ENCODE measurements around the gene TPSAB1. TPM values are rescaled to one million over a fixed set of nuclear protein-coding genes. Genes with fewer than 3 reads are reported as not detected.
A peak's percentile ranks its signal among the peaks of the same experiment; 100 is the strongest.
"Not testable (repeated sequence)": the region's sequence is repeated elsewhere in the genome, so short reads cannot be mapped to it uniquely, and the experiment has no call there.

TPSAB1 gene
- total and polyA plus RNA-seq, 4 experiments from 2014 or later: not detected

GRCh38 chr16:1226692-1227091, 13.8 kb upstream of the TPSAB1 start:
- H3K4me3 ChIP-seq (ENCODE audit: low read length in 2 of 2); H3K4me1 Mint-ChIP-seq; H3K4me1 ChIP-seq (ENCODE audit: insufficient read depth, low read length); H3K36me3 Mint-ChIP-seq; H3K36me3 ChIP-seq (ENCODE audit: insufficient read depth, low read length); H3K27ac ChIP-seq (ENCODE audit: low read depth, low read length); CTCF ChIA-PET (ENCODE audit: partially characterized antibody); H3K4me3 Mint-ChIP-seq; H3K27ac Mint-ChIP-seq; intact Hi-C loops (cut with micrococcal nuclease); H3K27me3 ChIP-seq (ENCODE audit: insufficient read depth, low read length); POLR2A ChIA-PET (ENCODE audit: partially characterized antibody); DNase-seq; H3K9me3 ChIP-seq (ENCODE audit: control insufficient read depth in 1 of 2, low read length in 2 of 2); H3K27me3 Mint-ChIP-seq; H3K9me3 Mint-ChIP-seq: not testable (repeated sequence)

DNA sequence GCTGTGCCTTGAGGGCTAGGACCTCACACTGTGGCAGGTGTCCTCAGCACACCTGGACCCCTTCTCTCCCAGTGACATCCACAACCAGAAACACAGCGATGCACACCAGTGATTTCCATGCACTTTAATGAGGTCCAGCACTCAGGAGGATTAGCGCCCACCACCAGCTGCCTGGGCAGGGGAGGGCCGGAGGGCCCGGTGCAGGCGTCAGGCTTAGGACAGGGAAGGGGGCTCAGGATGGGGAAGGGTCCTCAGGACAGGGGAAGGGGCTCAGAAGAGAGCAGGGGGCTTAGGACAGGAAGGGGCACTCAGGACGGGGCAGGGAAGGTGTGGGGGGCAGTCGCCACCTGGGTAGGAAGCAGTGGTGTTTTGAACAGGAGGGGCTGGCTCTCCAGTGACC, 12.3 kb upstream of the TPSAB1 start:
- H3K27ac ChIP-seq (ENCODE audit: low read depth, low read length); POLR2A ChIA-PET (ENCODE audit: partially characterized antibody); H3K4me3 ChIP-seq (ENCODE audit: low read length in 2 of 2); intact Hi-C loops (cut with micrococcal nuclease); H3K27me3 Mint-ChIP-seq; CTCF ChIA-PET (ENCODE audit: partially characterized antibody); H3K27ac Mint-ChIP-seq; H3K4me1 ChIP-seq (ENCODE audit: insufficient read depth, low read length); H3K27me3 ChIP-seq (ENCODE audit: insufficient read depth, low read length); H3K4me3 Mint-ChIP-seq; H3K9me3 Mint-ChIP-seq; H3K4me1 Mint-ChIP-seq; H3K36me3 ChIP-seq (ENCODE audit: insufficient read depth, low read length); H3K36me3 Mint-ChIP-seq; H3K9me3 ChIP-seq (ENCODE audit: control insufficient read depth in 1 of 2, low read length in 2 of 2); DNase-seq: not testable (repeated sequence)

- H3K27ac Mint-ChIP-seq; H3K27me3 Mint-ChIP-seq; H3K4me1 Mint-ChIP-seq; CTCF ChIA-PET (ENCODE audit: partially characterized antibody); H3K27me3 ChIP-seq (ENCODE audit: insufficient read depth, low read length); H3K36me3 Mint-ChIP-seq; H3K4me3 ChIP-seq (ENCODE audit: low read length in 2 of 2); POLR2A ChIA-PET (ENCODE audit: partially characterized antibody); H3K4me3 Mint-ChIP-seq; H3K9me3 Mint-ChIP-seq; H3K9me3 ChIP-seq (ENCODE audit: control insufficient read depth in 1 of 2, low read length in 2 of 2); H3K27ac ChIP-seq (ENCODE audit: low read depth, low read length); intact Hi-C loops (cut with micrococcal nuclease); H3K4me1 ChIP-seq (ENCODE audit: insufficient read depth, low read length); H3K36me3 ChIP-seq (ENCODE audit: insufficient read depth, low read length): not testable (repeated sequence)
- DNase-seq: peak in 1 of 5 donors; percentile 3
Measured at GRCh38 chr16:1229476-1229875, 11.0 kb upstream of the TPSAB1 start.

- DNase-seq; H3K27me3 Mint-ChIP-seq; H3K4me3 ChIP-seq (ENCODE audit: low read length in 2 of 2); H3K36me3 ChIP-seq (ENCODE audit: insufficient read depth, low read length); POLR2A ChIA-PET (ENCODE audit: partially characterized antibody); intact Hi-C loops (cut with micrococcal nuclease); H3K9me3 ChIP-seq (ENCODE audit: control insufficient read depth in 1 of 2, low read length in 2 of 2); H3K4me3 Mint-ChIP-seq; H3K27ac ChIP-seq (ENCODE audit: low read depth, low read length); H3K4me1 Mint-ChIP-seq; H3K27ac Mint-ChIP-seq; H3K27me3 ChIP-seq (ENCODE audit: insufficient read depth, low read length); H3K36me3 Mint-ChIP-seq; H3K4me1 ChIP-seq (ENCODE audit: insufficient read depth, low read length); CTCF ChIA-PET (ENCODE audit: partially characterized antibody); H3K9me3 Mint-ChIP-seq: not testable (repeated sequence)
Measured at GRCh38 chr16:1230084-1230470, 10.4 kb upstream of the TPSAB1 start, which contains the start of gene TPSB2. Gene TPSB2, minus strand, starts transcription at chr16:1230184. Its CDS starts 233 bp downstream, at chr16:1229951.

DNA sequence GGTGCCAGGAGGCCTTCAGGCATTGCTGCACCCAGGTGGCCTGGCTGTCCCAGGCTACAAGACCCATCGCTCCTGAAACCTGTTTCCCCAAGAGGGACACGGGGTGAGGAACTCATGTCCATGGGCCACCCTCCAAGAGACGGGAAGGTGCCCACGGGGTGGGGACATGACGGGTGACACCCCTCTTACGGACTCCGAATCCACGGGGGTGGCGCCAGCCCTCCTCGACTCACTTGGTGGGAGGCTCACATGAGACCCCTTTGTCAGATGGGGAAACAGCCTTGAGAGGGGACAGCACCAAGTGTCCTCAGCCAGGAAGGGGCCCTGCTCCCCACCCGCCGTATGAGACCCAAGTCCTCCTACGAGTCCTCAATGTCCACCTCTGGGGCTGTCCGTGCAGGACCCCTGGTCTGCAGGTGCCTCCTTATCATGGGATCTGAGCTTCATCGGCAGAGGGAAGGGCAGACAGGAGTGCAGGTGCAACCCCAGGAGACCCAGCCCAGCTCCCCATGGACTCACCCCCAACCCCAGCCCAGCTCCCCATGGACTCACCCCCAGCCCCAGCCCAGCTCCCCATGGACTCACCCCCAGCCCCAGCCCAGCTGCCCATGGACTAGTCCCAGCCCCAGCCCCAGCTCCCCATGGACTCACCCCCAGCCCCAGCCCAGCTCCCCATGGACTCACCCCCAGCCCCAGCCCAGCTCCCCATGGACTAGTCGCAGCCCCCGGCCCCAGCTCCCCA, 9.9 kb upstream of the TPSAB1 start:
- H3K27ac Mint-ChIP-seq; H3K27ac ChIP-seq (ENCODE audit: low read depth, low read length); intact Hi-C loops (cut with micrococcal nuclease); H3K36me3 Mint-ChIP-seq; H3K27me3 ChIP-seq (ENCODE audit: insufficient read depth, low read length); CTCF ChIA-PET (ENCODE audit: partially characterized antibody); H3K4me3 ChIP-seq (ENCODE audit: low read length in 2 of 2); H3K27me3 Mint-ChIP-seq; H3K9me3 Mint-ChIP-seq; H3K36me3 ChIP-seq (ENCODE audit: insufficient read depth, low read length); POLR2A ChIA-PET (ENCODE audit: partially characterized antibody); H3K4me3 Mint-ChIP-seq; H3K4me1 Mint-ChIP-seq; H3K4me1 ChIP-seq (ENCODE audit: insufficient read depth, low read length); H3K9me3 ChIP-seq (ENCODE audit: control insufficient read depth in 1 of 2, low read length in 2 of 2): not testable (repeated sequence)
- peak in 1 of 5 donors; percentile 22 for DNase-seq

GRCh38 chr16:1231301-1231700, 9.2 kb upstream of the TPSAB1 start:
- H3K4me1 Mint-ChIP-seq; H3K4me3 ChIP-seq (ENCODE audit: low read length in 2 of 2); H3K4me3 Mint-ChIP-seq; H3K27ac Mint-ChIP-seq; intact Hi-C loops (cut with micrococcal nuclease); H3K36me3 ChIP-seq (ENCODE audit: insufficient read depth, low read length); H3K9me3 ChIP-seq (ENCODE audit: control insufficient read depth in 1 of 2, low read length in 2 of 2); H3K4me1 ChIP-seq (ENCODE audit: insufficient read depth, low read length); H3K36me3 Mint-ChIP-seq; H3K27ac ChIP-seq (ENCODE audit: low read depth, low read length); H3K27me3 Mint-ChIP-seq; H3K27me3 ChIP-seq (ENCODE audit: insufficient read depth, low read length); CTCF ChIA-PET (ENCODE audit: partially characterized antibody); POLR2A ChIA-PET (ENCODE audit: partially characterized antibody); H3K9me3 Mint-ChIP-seq: not testable (repeated sequence)
- DNase-seq: peak in 1 of 5 donors; percentile 25

DNA sequence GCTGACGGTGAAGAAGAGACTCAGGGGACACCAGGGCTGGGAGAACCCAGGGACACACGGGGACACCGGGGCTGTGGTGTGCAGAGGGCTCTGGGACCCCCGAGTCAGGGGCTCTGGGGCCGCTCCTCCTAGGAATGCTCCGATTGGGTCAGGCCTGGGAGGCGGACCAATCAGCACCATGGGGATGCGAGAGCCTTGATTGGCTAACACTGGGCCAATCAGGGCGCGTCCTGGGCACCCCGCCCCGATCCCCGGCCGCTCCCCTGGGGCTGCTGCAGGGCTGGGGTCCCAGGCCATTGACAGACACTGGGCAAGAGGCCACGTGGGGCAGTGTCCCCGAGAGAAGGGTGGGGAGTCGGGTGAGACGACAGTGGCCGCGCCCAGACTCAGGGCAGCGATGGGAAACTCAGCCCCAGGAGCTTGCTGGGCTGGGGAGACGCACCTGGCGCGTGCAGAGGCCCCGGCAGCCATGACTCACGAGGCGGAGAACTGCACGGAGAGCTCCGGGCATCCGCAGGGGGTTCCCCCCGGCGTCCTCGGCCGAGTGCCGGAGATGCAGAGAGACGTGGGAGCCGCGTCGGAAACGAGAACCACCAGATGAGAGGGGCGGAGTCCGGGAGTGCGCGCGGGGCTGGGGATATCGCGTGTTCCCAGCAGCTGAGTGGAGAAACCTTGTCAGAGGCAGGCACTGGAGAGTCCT, 8.3 kb upstream of the TPSAB1 start:
- H3K27me3 Mint-ChIP-seq; H3K4me3 Mint-ChIP-seq; DNase-seq; H3K4me1 Mint-ChIP-seq; H3K27me3 ChIP-seq (ENCODE audit: insufficient read depth, low read length); H3K36me3 Mint-ChIP-seq; H3K9me3 Mint-ChIP-seq; H3K27ac Mint-ChIP-seq; H3K4me3 ChIP-seq (ENCODE audit: low read length in 2 of 2); H3K27ac ChIP-seq (ENCODE audit: low read depth, low read length); CTCF ChIA-PET (ENCODE audit: partially characterized antibody); H3K36me3 ChIP-seq (ENCODE audit: insufficient read depth, low read length); H3K4me1 ChIP-seq (ENCODE audit: insufficient read depth, low read length); POLR2A ChIA-PET (ENCODE audit: partially characterized antibody); intact Hi-C loops (cut with micrococcal nuclease); H3K9me3 ChIP-seq (ENCODE audit: control insufficient read depth in 1 of 2, low read length in 2 of 2): not testable (repeated sequence)

DNA sequence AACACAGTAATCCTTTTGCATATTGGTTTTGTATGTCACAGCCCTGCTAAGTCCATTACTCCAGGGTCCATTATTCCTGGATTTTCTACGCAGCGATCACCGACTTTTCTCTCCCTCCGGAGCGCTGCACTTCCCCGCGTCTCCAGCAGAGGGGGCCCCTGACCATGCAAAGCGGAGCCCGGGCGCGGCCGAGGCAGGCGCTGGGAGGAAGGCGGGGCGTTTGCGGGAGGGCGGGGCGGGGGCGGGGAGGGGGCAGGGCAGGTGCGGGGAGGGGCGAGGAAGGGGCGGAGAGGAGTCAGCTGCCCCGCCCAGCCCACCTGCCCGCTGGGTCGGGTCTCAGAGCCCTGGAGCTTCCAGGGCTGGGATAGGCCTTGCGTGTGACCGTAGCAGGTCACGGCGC, 3.8 kb upstream of the TPSAB1 start:
- H3K36me3 ChIP-seq (ENCODE audit: insufficient read depth, low read length); H3K27ac ChIP-seq (ENCODE audit: low read depth, low read length); H3K27me3 Mint-ChIP-seq; H3K27ac Mint-ChIP-seq; H3K4me1 Mint-ChIP-seq; H3K9me3 Mint-ChIP-seq; H3K4me3 Mint-ChIP-seq; H3K4me3 ChIP-seq (ENCODE audit: low read length in 2 of 2); DNase-seq; H3K9me3 ChIP-seq (ENCODE audit: control insufficient read depth in 1 of 2, low read length in 2 of 2); POLR2A ChIA-PET (ENCODE audit: partially characterized antibody); H3K27me3 ChIP-seq (ENCODE audit: insufficient read depth, low read length); CTCF ChIA-PET (ENCODE audit: partially characterized antibody); H3K4me1 ChIP-seq (ENCODE audit: insufficient read depth, low read length); intact Hi-C loops (cut with micrococcal nuclease); H3K36me3 Mint-ChIP-seq: not testable (repeated sequence)
